Measurements from ENCODE around the gene TNNT1.

TNNT1 gene

DNA sequence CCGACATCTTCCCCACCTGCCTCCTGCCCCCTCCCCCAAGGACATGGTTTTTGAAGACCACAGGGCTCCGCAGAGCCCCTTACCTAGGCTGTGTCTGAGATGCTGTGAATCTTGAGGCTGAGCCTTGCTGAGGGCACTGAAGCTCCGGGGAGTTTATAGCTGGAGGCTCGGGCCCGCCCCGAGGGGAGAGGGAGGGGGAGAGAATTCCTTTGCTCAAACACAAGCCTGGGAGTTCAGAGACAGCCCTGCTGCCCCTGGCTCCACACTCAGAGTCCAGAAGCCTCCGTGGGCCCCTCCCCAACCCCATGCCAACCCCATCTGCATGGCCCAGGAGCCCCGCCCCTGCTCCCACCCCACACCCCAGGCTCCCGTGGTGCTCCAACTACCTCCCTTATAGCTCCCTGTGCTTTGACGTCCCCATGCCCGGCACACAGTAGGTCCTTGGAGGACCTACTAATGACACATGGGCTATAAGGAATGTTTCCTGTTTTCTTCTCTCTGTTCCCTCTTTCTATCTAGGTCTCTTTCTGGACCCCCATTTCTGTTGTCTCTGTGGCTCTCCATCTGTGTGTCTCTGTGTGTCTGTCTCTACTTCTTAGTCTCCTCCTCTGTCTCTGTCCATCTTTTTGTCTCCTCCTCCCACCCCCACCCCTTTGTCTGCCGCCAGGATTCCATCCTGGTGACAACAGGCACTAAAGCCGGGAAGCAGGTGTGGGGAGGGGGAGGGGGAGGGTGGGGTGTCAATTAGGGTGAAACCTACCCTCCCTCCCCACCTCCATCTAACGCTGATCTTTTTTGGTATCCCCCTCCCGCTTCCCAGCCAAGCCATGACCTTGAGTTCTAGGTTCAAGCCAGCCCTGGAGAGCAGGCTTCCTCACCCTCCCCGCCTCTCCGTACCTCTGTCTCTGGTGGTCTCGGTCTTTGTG lies at the start of gene TNNT1:
TNNT1 (minus strand) TSS at position 129 of the 926 bp plus-strand sequence. CDS start 2,049 bp downstream, outside the sequence.
- peak; percentile 56 for DNase-seq
- H3K27ac Mint-ChIP-seq, result no peak within 1 kb of the TSS
- H3K9me3 Mint-ChIP-seq, result peaks cover 14% of the 10 kb centered on the region

GRCh38 chr19:55198651-55199050 lies 49.6 kb upstream of the TNNT1 start:
- H3K4me1 Mint-ChIP-seq, result no peaks in the 10 kb centered on the region

More for the DNA sequence above, at the start of gene TNNT1:
- Mint-ChIP-seq H3K27me3 (ENCODE audit: low read depth, poor library complexity) (peaks cover 50% of the 10 kb centered on the region), H3K36me3 (ENCODE audit: low read depth) (peaks cover 12% of the 10 kb centered on the region), H3K4me1 (peaks cover 28% of the 10 kb centered on the region), H3K4me3 (peak within 1 kb of the TSS; percentile 62)
- TF ChIP-seq, protein P1, sequence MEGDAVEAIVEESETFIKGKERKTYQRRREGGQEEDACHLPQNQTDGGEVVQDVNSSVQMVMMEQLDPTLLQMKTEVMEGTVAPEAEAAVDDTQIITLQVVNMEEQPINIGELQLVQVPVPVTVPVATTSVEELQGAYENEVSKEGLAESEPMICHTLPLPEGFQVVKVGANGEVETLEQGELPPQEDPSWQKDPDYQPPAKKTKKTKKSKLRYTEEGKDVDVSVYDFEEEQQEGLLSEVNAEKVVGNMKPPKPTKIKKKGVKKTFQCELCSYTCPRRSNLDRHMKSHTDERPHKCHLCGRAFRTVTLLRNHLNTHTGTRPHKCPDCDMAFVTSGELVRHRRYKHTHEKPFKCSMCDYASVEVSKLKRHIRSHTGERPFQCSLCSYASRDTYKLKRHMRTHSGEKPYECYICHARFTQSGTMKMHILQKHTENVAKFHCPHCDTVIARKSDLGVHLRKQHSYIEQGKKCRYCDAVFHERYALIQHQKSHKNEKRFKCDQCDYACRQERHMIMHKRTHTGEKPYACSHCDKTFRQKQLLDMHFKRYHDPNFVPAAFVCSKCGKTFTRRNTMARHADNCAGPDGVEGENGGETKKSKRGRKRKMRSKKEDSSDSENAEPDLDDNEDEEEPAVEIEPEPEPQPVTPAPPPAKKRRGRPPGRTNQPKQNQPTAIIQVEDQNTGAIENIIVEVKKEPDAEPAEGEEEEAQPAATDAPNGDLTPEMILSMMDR (IDR thresholded peaks at IDR 0.05), result no peak

DNA sequence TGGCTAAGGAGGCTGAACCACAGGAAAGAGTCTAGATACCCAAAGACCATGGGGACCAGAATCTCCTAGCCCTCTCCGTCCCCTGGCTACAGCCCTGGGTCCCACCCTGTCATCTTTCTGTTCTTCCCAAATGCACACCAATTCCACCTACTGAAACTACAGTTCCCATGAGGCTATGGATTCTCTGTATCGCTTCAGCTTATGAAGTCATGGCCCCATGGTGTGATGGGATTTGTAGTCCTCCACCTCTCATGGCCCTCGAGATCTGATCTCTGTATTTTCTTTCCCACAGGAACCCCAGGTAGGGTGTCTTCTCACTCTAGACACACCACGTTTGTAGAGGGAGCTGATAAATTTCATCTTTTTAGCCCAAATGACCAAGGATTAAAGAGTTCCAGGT lies 48.5 kb upstream of the TNNT1 start:
- Mint-ChIP-seq H3K4me3 (no peak overlapping the region), H3K27ac (no peak overlapping the region), H3K27me3 (ENCODE audit: low read depth, poor library complexity) (peaks cover 56% of the 10 kb centered on the region), H3K9me3 (peaks cover 3% of the 10 kb centered on the region), H3K36me3 (ENCODE audit: low read depth) (no peaks in the 10 kb centered on the region), H3K4me1 (no peaks in the 10 kb centered on the region)
- TF ChIP-seq, protein P1 (IDR thresholded peaks at IDR 0.05), result no peak
- DNase-seq, result no peak

More at GRCh38 chr19:55198651-55199050, 49.6 kb upstream of the TNNT1 start:
- Mint-ChIP-seq H3K36me3 (ENCODE audit: low read depth) (no peaks in the 10 kb centered on the region), H3K4me3 (no peak overlapping the region), H3K9me3 (peaks cover 3% of the 10 kb centered on the region), H3K27ac (no peak overlapping the region), H3K27me3 (ENCODE audit: low read depth, poor library complexity) (peaks cover 58% of the 10 kb centered on the region)
- no peak for DNase-seq
- TF ChIP-seq, protein P1 (IDR thresholded peaks at IDR 0.05), result no peak

DNA sequence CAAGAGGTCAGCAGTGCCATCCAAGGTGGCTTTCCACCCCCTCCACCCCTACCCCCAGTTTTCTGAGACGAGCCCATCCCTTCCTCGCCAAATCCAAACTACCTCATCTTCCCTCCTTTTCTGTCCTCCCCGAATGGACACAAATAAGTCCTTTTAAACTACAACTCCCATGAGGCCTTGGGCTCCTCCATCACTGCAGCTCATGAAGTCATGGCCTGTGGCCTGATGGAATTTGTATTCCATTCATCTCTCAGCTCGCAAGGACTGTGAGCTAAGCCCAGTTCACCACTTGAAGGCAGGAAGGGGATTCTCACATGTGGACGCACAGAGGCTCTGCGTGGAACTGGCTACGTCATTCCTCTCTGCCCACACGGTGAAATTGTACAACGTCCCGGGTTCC lies 47.8 kb upstream of the TNNT1 start:
- Mint-ChIP-seq H3K36me3 (ENCODE audit: low read depth) (no peaks in the 10 kb centered on the region), H3K4me3 (no peak overlapping the region), H3K9me3 (peaks cover 3% of the 10 kb centered on the region), H3K4me1 (no peaks in the 10 kb centered on the region), H3K27ac (no peak overlapping the region), H3K27me3 (ENCODE audit: low read depth, poor library complexity) (peaks cover 55% of the 10 kb centered on the region)
- no peak for DNase-seq
- TF ChIP-seq, protein P1 (IDR thresholded peaks at IDR 0.05), result no peak

DNA sequence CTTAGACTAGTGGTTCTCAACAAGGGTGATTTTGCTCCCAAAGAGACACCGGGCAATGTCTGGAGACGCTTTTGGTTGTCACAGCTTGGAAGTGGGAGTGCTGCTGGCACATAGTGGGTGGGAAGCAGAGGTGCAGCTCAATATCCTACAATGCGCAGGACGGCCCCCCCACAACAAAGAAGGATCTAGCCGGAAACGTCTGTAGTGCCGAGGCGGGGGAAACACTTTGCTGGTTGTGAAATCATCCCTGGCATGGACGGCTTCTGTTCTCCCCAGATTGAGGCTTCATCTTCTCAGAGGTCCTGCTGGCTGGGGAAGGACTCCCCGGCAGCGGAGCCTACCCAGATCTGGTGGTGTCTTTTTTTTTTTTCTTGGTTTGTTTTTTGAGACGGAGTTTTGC lies 44.5 kb upstream of the TNNT1 start:
- TF ChIP-seq, protein P1 (IDR thresholded peaks at IDR 0.05), result no peak
- no peaks in the 10 kb centered on the region for H3K4me1 Mint-ChIP-seq
- H3K27ac Mint-ChIP-seq, result no peak overlapping the region
- no peaks in the 10 kb centered on the region for H3K9me3 Mint-ChIP-seq
- DNase-seq, result no peak
- H3K4me3 Mint-ChIP-seq, result no peak overlapping the region
- peaks cover 47% of the 10 kb centered on the region for H3K27me3 Mint-ChIP-seq (ENCODE audit: low read depth, poor library complexity)
- H3K36me3 Mint-ChIP-seq (ENCODE audit: low read depth), result no peaks in the 10 kb centered on the region

Data from nephron progenitor cell (in vitro differentiated cells).